Thyroid gland (tissue), 4 donors: ENCODE data around the gene CNDP1.

ENCODE experiments used
- CTCF ChIP-seq, 6 experiments: fragments of 200-600 bp in 3 of 6; fragments of 450-650 bp in 3 of 6; sonication (generic) in 3 of 6; IDR thresholded peaks; one replicate each; pipeline ENCODE4 v1.5.1; 2016 to 2019; ENCODE audit warnings: antibody characterized with exemption in 6 of 6, mild to moderate bottlenecking in 2 of 6, inconsistent platforms in 1 of 6, moderate library complexity in 1 of 6
- POLR2A ChIP-seq, 2 donors: fragments of 450-650 bp; IDR thresholded peaks; one replicate each; pipeline ENCODE4 v1.6.1; 2017; ENCODE audit warnings: antibody characterized with exemption in 2 of 2, mild to moderate bottlenecking in 2 of 2, moderate library complexity in 1 of 2

- peak in 4 of 6 experiments; percentile 57 to 75 (median 66) for TF ChIP-seq CTCF (IDR thresholded peaks at IDR 0.05)
- no peak for TF ChIP-seq POLR2A (IDR thresholded peaks at IDR 0.05)
Observed at GRCh38 chr18:74493689-74494088, 40.6 kb upstream of the CNDP1 start.
